GM21526 (cell line): ENCODE data around the gene COL27A1.

Experiments used
- ATAC-seq: cut with Tn5 transposase; IDR thresholded peaks from one replicate; pipeline ENCODE4 v1.9.1; 2021; ENCODE audit warnings: moderate library complexity; ENCODE audit not compliant: unreplicated experiment, low FRiP score

COL27A1 gene

GRCh38 chr9:114166103-114166470, 10.8 kb downstream of the COL27A1 start:
- ATAC-seq: no peak

DNA sequence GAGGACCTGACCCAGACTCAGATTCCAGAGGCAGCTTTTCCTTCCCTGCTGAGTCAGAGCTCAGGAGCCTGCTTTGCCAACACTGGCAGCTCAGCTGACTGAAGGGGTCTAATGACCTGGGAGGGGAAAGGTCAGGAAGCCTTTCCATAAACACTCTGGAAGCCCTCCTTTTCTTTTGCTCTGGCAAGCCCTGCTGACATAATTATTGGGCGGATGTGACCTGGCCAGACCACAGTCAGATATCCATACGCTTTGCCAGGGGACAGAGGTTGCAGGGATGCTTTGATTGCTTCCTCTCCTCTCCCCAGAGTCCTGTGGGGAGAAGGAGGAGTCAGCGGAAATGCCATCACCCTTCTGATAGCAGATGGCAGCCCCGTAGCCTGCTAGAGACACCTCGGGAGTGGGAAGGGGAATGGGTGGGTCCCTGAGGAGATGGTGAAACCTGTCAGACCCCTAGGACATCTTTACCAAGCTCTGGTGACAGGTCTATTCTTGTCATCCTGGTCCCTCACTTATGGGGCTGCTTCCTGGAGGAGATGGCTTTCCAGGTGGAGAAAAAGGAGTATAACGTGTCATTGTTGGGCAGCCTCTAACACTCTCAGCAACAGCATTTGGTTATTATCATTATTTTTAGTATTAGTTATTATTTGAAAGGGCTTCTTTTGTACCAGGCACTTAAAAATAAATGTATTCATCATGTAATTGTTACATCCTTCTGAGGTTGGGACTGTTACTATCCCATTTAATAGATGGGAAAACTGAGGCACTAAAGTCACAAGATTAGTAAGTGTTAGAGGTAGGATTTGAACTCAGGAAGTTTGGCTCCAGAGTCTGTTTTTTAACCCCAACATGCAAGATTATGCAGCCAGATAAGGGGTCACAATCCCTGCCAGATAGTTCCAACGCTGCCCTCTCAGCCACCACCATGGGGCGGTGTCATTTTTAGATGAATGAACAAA, 11.6 kb downstream of the COL27A1 start:
- ATAC-seq: no peak

DNA sequence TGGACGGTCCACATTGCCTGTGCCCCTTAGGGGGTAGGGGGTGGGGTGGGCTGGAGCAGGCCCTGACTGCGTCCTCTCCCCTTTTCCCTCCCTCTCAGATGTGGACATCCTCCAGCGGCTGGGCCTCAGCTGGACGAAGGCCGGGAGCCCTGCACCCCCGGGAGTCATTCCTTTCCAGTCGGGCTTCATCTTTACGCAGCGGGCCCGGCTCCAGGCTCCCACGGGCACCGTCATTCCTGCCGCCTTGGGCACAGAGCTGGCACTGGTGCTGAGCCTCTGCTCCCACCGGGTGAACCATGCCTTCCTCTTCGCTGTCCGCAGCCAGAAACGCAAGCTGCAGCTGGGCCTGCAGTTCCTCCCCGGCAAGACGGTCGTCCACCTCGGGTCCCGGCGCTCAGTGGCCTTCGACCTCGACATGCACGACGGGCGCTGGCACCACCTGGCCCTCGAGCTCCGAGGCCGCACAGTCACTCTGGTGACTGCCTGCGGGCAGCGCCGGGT, 12.3 kb downstream of the COL27A1 start:
- no peak for ATAC-seq

DNA sequence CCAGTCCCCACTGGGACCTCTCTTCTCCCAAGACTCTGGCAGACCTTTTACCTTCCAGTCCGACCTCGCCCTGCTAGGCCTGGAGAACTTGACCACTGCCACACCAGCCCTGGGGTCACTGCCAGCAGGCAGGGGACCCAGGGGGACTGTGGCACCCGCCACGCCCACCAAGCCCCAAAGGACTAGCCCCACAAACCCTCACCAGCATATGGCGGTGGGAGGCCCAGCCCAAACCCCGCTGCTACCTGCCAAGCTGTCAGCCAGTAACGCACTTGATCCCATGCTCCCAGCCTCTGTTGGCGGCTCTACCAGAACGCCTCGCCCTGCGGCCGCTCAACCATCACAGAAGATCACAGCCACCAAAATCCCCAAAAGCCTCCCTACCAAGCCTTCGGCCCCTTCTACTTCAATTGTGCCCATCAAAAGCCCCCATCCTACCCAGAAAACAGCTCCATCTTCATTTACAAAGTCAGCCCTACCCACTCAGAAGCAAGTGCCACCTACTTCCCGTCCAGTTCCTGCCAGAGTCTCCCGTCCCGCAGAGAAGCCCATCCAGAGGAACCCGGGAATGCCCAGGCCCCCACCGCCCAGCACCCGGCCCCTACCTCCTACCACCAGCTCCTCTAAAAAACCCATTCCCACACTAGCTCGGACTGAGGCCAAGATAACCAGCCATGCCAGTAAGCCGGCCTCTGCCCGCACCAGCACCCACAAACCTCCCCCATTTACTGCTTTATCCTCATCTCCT, 13.1 kb downstream of the COL27A1 start:
- ATAC-seq: no peak

- ATAC-seq: no peak
Observed at GRCh38 chr9:114169029-114169951, 14.0 kb downstream of the COL27A1 start.

DNA sequence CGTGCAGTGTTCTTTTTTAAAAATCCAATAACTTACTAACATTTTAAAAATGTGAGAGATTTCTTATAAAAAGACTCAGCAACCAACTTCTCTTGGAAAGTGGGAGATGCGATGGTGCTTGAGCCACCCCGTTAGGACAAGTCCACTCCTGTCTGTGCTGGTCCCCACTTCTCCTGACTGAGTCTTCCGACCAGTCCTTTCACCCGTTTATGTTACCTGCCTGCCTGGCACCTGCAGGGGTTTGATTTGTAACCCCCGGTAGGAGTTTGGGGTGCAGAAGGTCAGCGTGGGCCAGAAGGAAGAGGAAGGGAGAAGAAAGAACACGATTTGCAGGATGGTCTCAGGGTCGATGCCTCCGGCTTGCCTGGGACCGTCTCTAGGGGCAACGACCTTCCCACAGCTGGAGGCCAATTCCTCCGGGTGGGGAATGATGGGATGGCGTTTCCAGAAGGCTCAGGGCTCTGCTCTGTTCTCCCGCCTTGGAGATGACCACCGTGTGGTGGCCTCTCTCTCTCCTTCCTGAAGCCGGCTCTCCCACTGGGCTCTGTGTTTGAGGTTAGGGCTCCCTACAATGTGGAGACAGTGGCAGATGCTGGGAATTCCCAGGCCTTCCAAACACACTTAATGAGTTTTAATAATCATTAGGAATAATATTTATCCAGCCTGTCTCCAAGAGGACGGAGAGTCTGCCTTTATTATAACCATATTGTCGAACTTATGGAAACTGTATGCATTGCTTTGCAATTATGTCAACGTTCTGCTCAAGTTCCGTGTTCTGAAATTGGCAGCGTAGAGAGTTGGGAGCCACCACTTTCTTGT, 14.8 kb downstream of the COL27A1 start:
- no peak for ATAC-seq

GRCh38 chr9:114170771-114171461, 15.6 kb downstream of the COL27A1 start:
- ATAC-seq: no peak

- ATAC-seq: no peak
Observed at GRCh38 chr9:114171500-114171899, 16.2 kb downstream of the COL27A1 start.

GRCh38 chr9:114172981-114173833, 17.9 kb downstream of the COL27A1 start:
- no peak for ATAC-seq

DNA sequence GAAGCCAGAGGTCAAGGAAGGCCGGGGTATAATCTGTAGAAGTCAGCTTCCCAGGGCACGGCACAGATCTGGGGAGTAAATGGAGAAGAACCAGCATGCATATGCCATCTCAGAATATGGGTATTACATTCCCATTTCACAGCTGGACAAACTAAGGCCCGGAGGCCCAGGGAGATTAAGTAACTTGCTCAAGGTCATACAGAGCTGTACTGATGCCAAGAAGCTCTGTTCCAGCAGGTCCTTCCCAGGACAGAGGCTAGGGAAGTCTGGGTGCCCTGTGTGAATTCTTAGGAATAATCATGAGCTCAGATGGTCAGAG, 19.2 kb downstream of the COL27A1 start:
- no peak for ATAC-seq

GRCh38 chr9:114174876-114175771, 19.8 kb downstream of the COL27A1 start:
- ATAC-seq: no peak

DNA sequence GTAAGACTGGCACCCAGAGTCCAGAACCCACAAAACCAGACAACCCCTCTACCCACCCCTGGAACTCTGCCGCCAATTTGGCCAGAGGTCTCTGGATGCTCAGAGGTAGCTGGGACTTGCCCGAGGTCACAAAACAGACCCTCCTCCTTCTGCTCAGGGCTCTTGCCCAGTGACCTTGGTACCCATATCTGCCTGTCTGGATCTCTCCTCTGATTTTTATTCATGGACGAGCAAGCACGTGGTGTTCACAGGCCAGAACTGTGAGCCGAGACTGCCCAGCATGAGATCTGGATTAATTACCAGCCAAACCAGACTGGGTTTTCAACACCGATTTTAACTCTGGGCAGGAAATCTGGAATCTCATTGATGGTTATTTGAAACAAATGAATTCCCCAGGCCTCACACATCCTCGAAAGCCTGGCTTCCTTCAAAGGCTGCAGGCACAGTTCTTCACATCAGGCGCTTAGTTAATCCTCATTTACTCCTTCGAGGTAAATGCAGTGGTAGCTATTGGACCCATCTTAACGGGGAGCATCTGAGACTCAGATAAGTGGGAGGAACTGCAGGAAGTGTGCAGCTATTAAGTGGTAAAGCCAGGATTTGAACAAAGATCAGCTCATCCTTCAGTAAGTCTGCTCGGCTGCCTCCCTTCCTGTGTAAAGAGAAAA, 21.4 kb downstream of the COL27A1 start:
- ATAC-seq: no peak

GRCh38 chr9:114177423-114178064, 22.2 kb downstream of the COL27A1 start:
- ATAC-seq: no peak

- no peak for ATAC-seq
Observed at GRCh38 chr9:114178076-114178475, 22.7 kb downstream of the COL27A1 start.

GRCh38 chr9:114178756-114179450, 23.6 kb downstream of the COL27A1 start:
- no peak for ATAC-seq

- ATAC-seq: no peak
Observed at GRCh38 chr9:114179516-114179915, 24.2 kb downstream of the COL27A1 start.
